ENCODE data around the gene NXPH4. TPM values are rescaled to one million over a fixed set of nuclear protein-coding genes. Genes with fewer than 3 reads are reported as not detected.

NXPH4 gene
- total RNA-seq, 2 experiments from 2014 or later: 5.3 to 10.5 TPM

DNA sequence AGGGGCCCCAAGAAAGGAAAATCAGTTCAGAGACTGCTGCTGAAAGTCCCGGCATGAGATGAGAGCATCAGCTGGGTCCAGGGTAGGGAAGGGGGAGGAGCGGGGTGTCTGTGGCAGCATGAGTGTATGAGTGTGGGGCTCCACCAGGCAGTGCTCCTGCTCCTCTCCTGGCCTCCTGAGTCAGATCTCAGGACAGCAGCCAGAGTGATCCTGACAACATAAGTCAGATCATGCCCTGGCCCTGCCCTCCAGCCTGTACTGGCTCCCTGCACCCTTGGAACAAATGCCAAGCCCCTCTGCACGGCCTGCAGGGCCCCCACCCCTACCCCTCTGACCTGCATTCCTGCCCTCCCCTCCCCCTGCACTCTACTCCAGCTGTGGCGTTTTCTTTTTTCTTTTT, 44.9 kb upstream of the NXPH4 start:
- Histone ChIP-seq H4K20me1 (ENCODE audit: insufficient read depth, low read length) (no peaks in the 10 kb centered on the region), H3K9me2 (ENCODE audit: insufficient read depth, low read length) (no peaks in the 10 kb centered on the region), H3K27ac (ENCODE audit: low read depth, low read length, poor library complexity, severe bottlenecking) (no peak overlapping the region), H2AFZ (ENCODE audit: low read length) (no peak overlapping the region), H3K4me3 (ENCODE audit: low read depth, low read length, poor library complexity, severe bottlenecking) (no peak overlapping the region), H3K4me2 (ENCODE audit: low read length) (no peak overlapping the region), H3K9me3 (ENCODE audit: low read length) (no peaks in the 10 kb centered on the region), H3K36me3 (ENCODE audit: insufficient read depth, low read length) (no peaks in the 10 kb centered on the region), H3K79me2 (ENCODE audit: insufficient read depth, low read depth, low read length) (no peaks in the 10 kb centered on the region), H3K4me1 (ENCODE audit: insufficient read depth, low read length, poor library complexity, severe bottlenecking) (peaks cover 17% of the 10 kb centered on the region)
- CTCF ChIA-PET (ENCODE audit: unreplicated experiment): no interaction called here
- intact Hi-C loops (cut with micrococcal nuclease; ENCODE audit: unreplicated experiment): no loop called here
- no TSS peak for BruUV-seq (replicated peaks)
- POLR2A ChIA-PET: no interaction called here
- no peak for TF ChIP-seq EZH2phosphoT487 (IDR thresholded peaks at IDR 0.05; ENCODE audit: borderline replicate concordance, low read depth, low read length)
- TF ChIP-seq, protein P1, sequence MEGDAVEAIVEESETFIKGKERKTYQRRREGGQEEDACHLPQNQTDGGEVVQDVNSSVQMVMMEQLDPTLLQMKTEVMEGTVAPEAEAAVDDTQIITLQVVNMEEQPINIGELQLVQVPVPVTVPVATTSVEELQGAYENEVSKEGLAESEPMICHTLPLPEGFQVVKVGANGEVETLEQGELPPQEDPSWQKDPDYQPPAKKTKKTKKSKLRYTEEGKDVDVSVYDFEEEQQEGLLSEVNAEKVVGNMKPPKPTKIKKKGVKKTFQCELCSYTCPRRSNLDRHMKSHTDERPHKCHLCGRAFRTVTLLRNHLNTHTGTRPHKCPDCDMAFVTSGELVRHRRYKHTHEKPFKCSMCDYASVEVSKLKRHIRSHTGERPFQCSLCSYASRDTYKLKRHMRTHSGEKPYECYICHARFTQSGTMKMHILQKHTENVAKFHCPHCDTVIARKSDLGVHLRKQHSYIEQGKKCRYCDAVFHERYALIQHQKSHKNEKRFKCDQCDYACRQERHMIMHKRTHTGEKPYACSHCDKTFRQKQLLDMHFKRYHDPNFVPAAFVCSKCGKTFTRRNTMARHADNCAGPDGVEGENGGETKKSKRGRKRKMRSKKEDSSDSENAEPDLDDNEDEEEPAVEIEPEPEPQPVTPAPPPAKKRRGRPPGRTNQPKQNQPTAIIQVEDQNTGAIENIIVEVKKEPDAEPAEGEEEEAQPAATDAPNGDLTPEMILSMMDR (conservative IDR thresholded peaks at IDR 0.05; ENCODE audit: low read length): no peak
- DNase-seq (ENCODE audit: low spot score): no peak

DNA sequence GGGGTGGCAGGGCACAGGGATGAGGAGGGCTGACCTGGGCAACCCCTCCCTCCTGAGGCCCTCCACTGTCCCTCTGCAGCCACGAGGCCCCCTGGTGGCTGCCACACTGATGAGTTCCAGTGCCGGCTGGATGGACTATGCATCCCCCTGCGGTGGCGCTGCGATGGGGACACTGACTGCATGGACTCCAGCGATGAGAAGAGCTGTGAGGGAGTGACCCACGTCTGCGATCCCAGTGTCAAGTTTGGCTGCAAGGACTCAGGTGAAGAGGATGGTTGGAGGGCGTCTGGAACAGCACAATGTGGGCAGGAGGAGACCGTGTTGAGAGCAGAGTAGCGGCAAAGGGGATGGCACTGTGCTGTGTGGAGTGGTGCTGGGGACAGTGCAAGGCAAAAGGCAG, 43.5 kb upstream of the NXPH4 start:
- BruUV-seq (replicated peaks): no TSS peak
- H3K36me3 ChIP-seq (ENCODE audit: insufficient read depth, low read length): no peaks in the 10 kb centered on the region
- no peaks in the 10 kb centered on the region for H3K9me2 ChIP-seq (ENCODE audit: insufficient read depth, low read length)
- no peak overlapping the region for H3K4me2 ChIP-seq (ENCODE audit: low read length)
- H2AFZ ChIP-seq (ENCODE audit: low read length): no peak overlapping the region
- no peaks in the 10 kb centered on the region for H4K20me1 ChIP-seq (ENCODE audit: insufficient read depth, low read length)
- peak; percentile 24 for DNase-seq (ENCODE audit: low spot score)
- ChIA-PET CTCF (ENCODE audit: unreplicated experiment) (no interaction called here), POLR2A (no interaction called here)
- H3K4me3 ChIP-seq (ENCODE audit: low read depth, low read length, poor library complexity, severe bottlenecking): no peak overlapping the region
- no peaks in the 10 kb centered on the region for H3K79me2 ChIP-seq (ENCODE audit: insufficient read depth, low read depth, low read length)
- no peaks in the 10 kb centered on the region for H3K9me3 ChIP-seq (ENCODE audit: low read length)
- no peak overlapping the region for H3K27ac ChIP-seq (ENCODE audit: low read depth, low read length, poor library complexity, severe bottlenecking)
- peaks cover 21% of the 10 kb centered on the region for H3K4me1 ChIP-seq (ENCODE audit: insufficient read depth, low read length, poor library complexity, severe bottlenecking)
- intact Hi-C loops (cut with micrococcal nuclease; ENCODE audit: unreplicated experiment): no loop called here
- TF ChIP-seq, protein P1 (conservative IDR thresholded peaks at IDR 0.05; ENCODE audit: low read length): peak; percentile 77
- TF ChIP-seq EZH2phosphoT487 (IDR thresholded peaks at IDR 0.05; ENCODE audit: borderline replicate concordance, low read depth, low read length): no peak

DNA sequence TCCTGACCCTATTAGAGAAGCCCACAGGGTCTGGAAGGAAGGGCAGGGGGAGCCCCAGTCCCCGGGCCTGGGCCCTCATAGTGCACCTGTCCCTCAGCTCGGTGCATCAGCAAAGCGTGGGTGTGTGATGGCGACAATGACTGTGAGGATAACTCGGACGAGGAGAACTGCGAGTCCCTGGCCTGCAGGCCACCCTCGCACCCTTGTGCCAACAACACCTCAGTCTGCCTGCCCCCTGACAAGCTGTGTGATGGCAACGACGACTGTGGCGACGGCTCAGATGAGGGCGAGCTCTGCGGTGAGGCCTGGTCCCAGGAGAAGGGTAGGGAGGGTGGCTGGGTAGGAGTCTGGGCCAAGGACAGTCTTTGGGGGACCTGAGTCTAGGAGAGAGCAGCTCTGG, 42.9 kb upstream of the NXPH4 start:
- POLR2A ChIA-PET: no interaction called here
- CTCF ChIA-PET (ENCODE audit: unreplicated experiment): interaction anchor here (0.5 kb wide), 1 partner anchor 45 kb away, joined by 7 read pairs; the partner anchor contains the start of gene LRP1
- H3K36me3 ChIP-seq (ENCODE audit: insufficient read depth, low read length): no peaks in the 10 kb centered on the region
- intact Hi-C loops (cut with micrococcal nuclease; ENCODE audit: unreplicated experiment): no loop called here
- no TSS peak for BruUV-seq (replicated peaks)
- H3K9me3 ChIP-seq (ENCODE audit: low read length): no peaks in the 10 kb centered on the region
- no peaks in the 10 kb centered on the region for H3K79me2 ChIP-seq (ENCODE audit: insufficient read depth, low read depth, low read length)
- TF ChIP-seq EZH2phosphoT487 (IDR thresholded peaks at IDR 0.05; ENCODE audit: borderline replicate concordance, low read depth, low read length): no peak
- H3K27ac ChIP-seq (ENCODE audit: low read depth, low read length, poor library complexity, severe bottlenecking): no peak overlapping the region
- no peak overlapping the region for H3K4me2 ChIP-seq (ENCODE audit: low read length)
- no peaks in the 10 kb centered on the region for H3K9me2 ChIP-seq (ENCODE audit: insufficient read depth, low read length)
- no peak overlapping the region for H2AFZ ChIP-seq (ENCODE audit: low read length)
- no peak overlapping the region for H3K4me3 ChIP-seq (ENCODE audit: low read depth, low read length, poor library complexity, severe bottlenecking)
- no peaks in the 10 kb centered on the region for H4K20me1 ChIP-seq (ENCODE audit: insufficient read depth, low read length)
- peaks cover 19% of the 10 kb centered on the region for H3K4me1 ChIP-seq (ENCODE audit: insufficient read depth, low read length, poor library complexity, severe bottlenecking)
- no peak for DNase-seq (ENCODE audit: low spot score)
